Erythroblast (primary cell): ENCODE measurements around the gene UCP2.
A peak's percentile ranks its signal among the peaks of the same experiment; 100 is the strongest.

Experiments used
- GATA1 ChIP-seq: IDR thresholded peaks from 2 replicates; pipeline ENCODE4 v1.6.1; 2011; ENCODE audit warnings: low read depth, mild to moderate bottlenecking, control low read depth, low read length, moderate library complexity
- POLR2A ChIP-seq: IDR thresholded peaks from 2 replicates; pipeline ENCODE4 v1.6.1; 2011; ENCODE audit warnings: mild to moderate bottlenecking, low read length

- TF ChIP-seq POLR2A (peak; percentile 91), GATA1 (peak; percentile 93)
These were observed 28.9 kb upstream of the UCP2 start for GRCh38 chr11:74011360-74012073.
